Measurements from ENCODE around the gene SRRT.
A peak's percentile ranks its signal among the peaks of the same experiment; 100 is the strongest.

SRRT gene

GRCh38 chr7:100874300-100874576 is 665 bp upstream of the SRRT start:
- DNase-seq (ENCODE audit: insufficient read length, low spot score) (no peak), FAIRE-seq (no peak)
- TF ChIP-seq CTCF (IDR thresholded peaks at IDR 0.05; ENCODE audit: insufficient read depth, missing control alignments) = no peak

- no peak for TF ChIP-seq CTCF (IDR thresholded peaks at IDR 0.05; ENCODE audit: insufficient read depth, missing control alignments)
- FAIRE-seq (no peak), DNase-seq (ENCODE audit: insufficient read length, low spot score) (no peak)
These were observed 451 bp downstream of the SRRT start for GRCh38 chr7:100875356-100875751.

GRCh38 chr7:100878013-100878412 is 3.1 kb downstream of the SRRT start:
- FAIRE-seq (no peak), DNase-seq (ENCODE audit: insufficient read length, low spot score) (no peak)
- no peak for TF ChIP-seq CTCF (IDR thresholded peaks at IDR 0.05; ENCODE audit: insufficient read depth, missing control alignments)

- DNase-seq (ENCODE audit: insufficient read length, low spot score) (no peak), FAIRE-seq (no peak)
- TF ChIP-seq CTCF (IDR thresholded peaks at IDR 0.05; ENCODE audit: insufficient read depth, missing control alignments) = no peak
These were observed 3.8 kb downstream of the SRRT start for GRCh38 chr7:100878685-100879084.

GRCh38 chr7:100879685-100880261 is 4.9 kb downstream of the SRRT start:
- FAIRE-seq (peak; percentile 85), DNase-seq (ENCODE audit: insufficient read length, low spot score) (peak; percentile 96)
- TF ChIP-seq CTCF (IDR thresholded peaks at IDR 0.05; ENCODE audit: insufficient read depth, missing control alignments) = no peak

GRCh38 chr7:100880645-100881044 is 5.7 kb downstream of the SRRT start:
- FAIRE-seq (no peak), DNase-seq (ENCODE audit: insufficient read length, low spot score) (no peak)
- TF ChIP-seq CTCF (IDR thresholded peaks at IDR 0.05; ENCODE audit: insufficient read depth, missing control alignments) = no peak

- FAIRE-seq (no peak), DNase-seq (ENCODE audit: insufficient read length, low spot score) (no peak)
- TF ChIP-seq CTCF (IDR thresholded peaks at IDR 0.05; ENCODE audit: insufficient read depth, missing control alignments) = no peak
These were observed 6.2 kb downstream of the SRRT start for GRCh38 chr7:100881136-100881535.

Data from D721Med (cell line).